ENCODE measurements around the gene DNAJC8. TPM values are rescaled to one million over a fixed set of nuclear protein-coding genes. Genes with fewer than 3 reads are reported as not detected.

Gene DNAJC8
- total RNA-seq, 3 donors from 2014 or later (not counting 1 experiment from before 2014, with no cell fraction given), result 85.3 to 85.9 (median 85.4) TPM

DNA sequence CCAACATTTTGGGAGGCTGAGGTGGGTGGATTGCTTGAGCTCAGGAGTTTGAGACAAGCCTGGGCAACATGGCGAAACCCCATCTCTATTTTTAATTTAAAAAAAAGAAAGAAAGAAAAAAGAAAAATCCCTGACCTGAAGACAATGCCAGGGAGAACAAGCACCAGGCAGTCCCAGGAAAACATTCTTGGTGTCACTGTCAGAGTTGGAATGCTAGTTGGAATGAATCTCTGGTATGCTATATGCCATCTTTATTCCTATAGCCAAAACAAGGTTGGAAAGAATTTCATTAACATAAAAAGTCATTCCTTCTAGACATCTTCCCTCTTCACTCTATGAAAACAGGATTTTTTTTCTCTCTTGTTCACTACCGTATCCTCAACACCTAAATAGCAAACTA, 2.8 kb downstream of the DNAJC8 start:
- Histone ChIP-seq H3K4me3 (ENCODE audit: low read length) (no peak overlapping the region), H3K4me1 (ENCODE audit: control insufficient read depth, insufficient read depth, low read length) (peaks cover 24% of the 10 kb centered on the region), H3K9me3 (ENCODE audit: control insufficient read depth, insufficient read depth, low read length) (no peaks in the 10 kb centered on the region), H3K27ac (ENCODE audit: low read length) (no peak overlapping the region), H3K27me3 (ENCODE audit: control insufficient read depth, insufficient read depth, low read length) (no peaks in the 10 kb centered on the region), H3K36me3 (ENCODE audit: control insufficient read depth, insufficient read depth, low read length) (peaks cover 41% of the 10 kb centered on the region)
- H3K4me1 Mint-ChIP-seq, result peaks cover 12 to 27% of the 10 kb centered on the region in 2 donors
- no peak for ATAC-seq
- H3K36me3 Mint-ChIP-seq, result no peaks in the 10 kb centered on the region
- H3K27me3 Mint-ChIP-seq (ENCODE audit: low read depth in 2 of 2), result no peaks in the 10 kb centered on the region
- intact Hi-C loops (cut with micrococcal nuclease), result no loop called here
- DNase-seq, result no peak
- H3K9me3 Mint-ChIP-seq, result no peaks in the 10 kb centered on the region
- no CpG with 5 or more reads among the region's 2 CpGs for WGBS (ENCODE audit: insufficient coverage)
- no peak overlapping the region for H3K4me3 Mint-ChIP-seq
- TF ChIP-seq, protein P1, sequence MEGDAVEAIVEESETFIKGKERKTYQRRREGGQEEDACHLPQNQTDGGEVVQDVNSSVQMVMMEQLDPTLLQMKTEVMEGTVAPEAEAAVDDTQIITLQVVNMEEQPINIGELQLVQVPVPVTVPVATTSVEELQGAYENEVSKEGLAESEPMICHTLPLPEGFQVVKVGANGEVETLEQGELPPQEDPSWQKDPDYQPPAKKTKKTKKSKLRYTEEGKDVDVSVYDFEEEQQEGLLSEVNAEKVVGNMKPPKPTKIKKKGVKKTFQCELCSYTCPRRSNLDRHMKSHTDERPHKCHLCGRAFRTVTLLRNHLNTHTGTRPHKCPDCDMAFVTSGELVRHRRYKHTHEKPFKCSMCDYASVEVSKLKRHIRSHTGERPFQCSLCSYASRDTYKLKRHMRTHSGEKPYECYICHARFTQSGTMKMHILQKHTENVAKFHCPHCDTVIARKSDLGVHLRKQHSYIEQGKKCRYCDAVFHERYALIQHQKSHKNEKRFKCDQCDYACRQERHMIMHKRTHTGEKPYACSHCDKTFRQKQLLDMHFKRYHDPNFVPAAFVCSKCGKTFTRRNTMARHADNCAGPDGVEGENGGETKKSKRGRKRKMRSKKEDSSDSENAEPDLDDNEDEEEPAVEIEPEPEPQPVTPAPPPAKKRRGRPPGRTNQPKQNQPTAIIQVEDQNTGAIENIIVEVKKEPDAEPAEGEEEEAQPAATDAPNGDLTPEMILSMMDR (IDR thresholded peaks at IDR 0.05), result no peak
- H3K27ac Mint-ChIP-seq, result peak overlapping the region; percentile 30 to 36

DNA sequence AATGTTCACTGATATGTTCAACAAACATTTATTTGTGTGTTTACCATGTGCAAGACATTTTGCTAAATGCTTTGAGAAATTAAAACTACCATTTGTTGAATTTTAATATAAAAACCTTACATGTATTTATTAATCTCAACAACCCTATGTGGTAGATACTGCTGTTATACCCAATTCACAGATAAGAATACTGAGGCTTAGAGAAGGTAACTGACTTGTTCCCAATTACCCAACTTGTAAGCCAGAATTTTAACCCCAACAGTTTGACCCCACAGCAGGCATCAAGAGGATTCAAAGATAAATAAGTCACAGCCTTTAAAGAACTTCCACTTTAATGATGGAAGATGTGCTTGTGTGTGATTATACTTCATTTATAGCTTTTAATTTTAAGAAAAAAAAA, 3.7 kb downstream of the DNAJC8 start:
- Mint-ChIP-seq H3K27me3 (ENCODE audit: low read depth in 2 of 2) (no peaks in the 10 kb centered on the region), H3K36me3 (no peaks in the 10 kb centered on the region), H3K4me3 (no peak overlapping the region), H3K27ac (no peak overlapping the region), H3K9me3 (no peaks in the 10 kb centered on the region), H3K4me1 (peaks cover 12 to 27% of the 10 kb centered on the region in 2 donors)
- Histone ChIP-seq H3K9me3 (ENCODE audit: control insufficient read depth, insufficient read depth, low read length) (no peaks in the 10 kb centered on the region), H3K27me3 (ENCODE audit: control insufficient read depth, insufficient read depth, low read length) (no peaks in the 10 kb centered on the region), H3K4me3 (ENCODE audit: low read length) (no peak overlapping the region), H3K36me3 (ENCODE audit: control insufficient read depth, insufficient read depth, low read length) (peaks cover 46% of the 10 kb centered on the region), H3K4me1 (ENCODE audit: control insufficient read depth, insufficient read depth, low read length) (peaks cover 24% of the 10 kb centered on the region), H3K27ac (ENCODE audit: low read length) (no peak overlapping the region)
- TF ChIP-seq, protein P1 (IDR thresholded peaks at IDR 0.05), result no peak
- ATAC-seq, result no peak
- DNase-seq, result no peak
- intact Hi-C loops (cut with micrococcal nuclease), result no loop called here

DNA sequence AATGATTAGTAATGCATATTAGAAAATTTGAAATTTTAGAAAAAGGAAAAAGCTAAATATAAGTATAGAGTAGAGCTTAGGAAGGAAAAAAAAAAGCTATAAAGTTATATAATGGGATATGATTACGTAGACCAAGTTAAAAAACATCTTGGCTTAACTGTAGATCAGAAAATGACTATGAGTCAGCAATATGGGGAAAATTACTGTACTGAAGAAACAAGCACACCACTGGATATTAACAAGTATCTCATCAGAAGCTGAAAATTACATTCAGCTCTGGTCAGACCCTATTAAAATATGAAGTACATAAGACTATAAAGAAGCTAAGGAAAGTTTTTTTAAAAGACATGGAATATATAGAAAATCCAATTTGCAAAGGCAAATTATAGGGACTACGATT, 19.5 kb downstream of the DNAJC8 start:
- WGBS (ENCODE audit: insufficient coverage), result 98% methylated on average over 2 of the region's 2 CpGs
- TF ChIP-seq, protein P1 (IDR thresholded peaks at IDR 0.05), result no peak
- Mint-ChIP-seq H3K36me3 (peaks cover 3% of the 10 kb centered on the region), H3K27ac (no peak overlapping the region), H3K4me1 (peaks cover 9 to 10% of the 10 kb centered on the region in 2 donors), H3K4me3 (no peak overlapping the region), H3K27me3 (ENCODE audit: low read depth in 2 of 2) (no peaks in the 10 kb centered on the region), H3K9me3 (no peaks in the 10 kb centered on the region)
- peaks cover 48% of the 10 kb centered on the region for H3K36me3 ChIP-seq (ENCODE audit: control insufficient read depth, insufficient read depth, low read length)
- intact Hi-C loops (cut with micrococcal nuclease), result no loop called here
- H3K4me1 ChIP-seq (ENCODE audit: control insufficient read depth, insufficient read depth, low read length), result no peaks in the 10 kb centered on the region
- no peak overlapping the region for H3K27ac ChIP-seq (ENCODE audit: low read length)
- no peaks in the 10 kb centered on the region for H3K9me3 ChIP-seq (ENCODE audit: control insufficient read depth, insufficient read depth, low read length)
- ATAC-seq (no peak), DNase-seq (no peak)
- no peak overlapping the region for H3K4me3 ChIP-seq (ENCODE audit: low read length)
- no peaks in the 10 kb centered on the region for H3K27me3 ChIP-seq (ENCODE audit: control insufficient read depth, insufficient read depth, low read length)

DNA sequence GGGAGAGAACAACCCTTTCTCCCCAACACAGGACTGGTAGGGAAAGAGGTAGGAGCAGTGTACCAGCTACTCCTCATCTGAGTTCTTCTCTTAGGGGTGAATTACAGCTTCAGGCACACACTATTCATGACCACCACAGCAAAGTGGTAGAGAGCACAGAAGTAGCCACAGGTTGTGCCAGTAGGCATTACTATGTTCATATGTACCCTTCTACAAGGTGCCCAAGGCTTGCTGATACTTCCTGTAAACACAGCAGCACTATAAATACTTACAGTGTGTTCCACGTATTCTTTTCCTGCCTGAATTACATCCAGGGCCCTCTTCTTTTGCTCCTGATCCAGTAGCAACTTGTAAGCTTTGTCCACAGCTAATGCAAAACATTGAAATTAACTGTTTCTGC, 23.1 kb downstream of the DNAJC8 start:
- Mint-ChIP-seq H3K9me3 (no peaks in the 10 kb centered on the region), H3K27me3 (ENCODE audit: low read depth in 2 of 2) (no peaks in the 10 kb centered on the region), H3K36me3 (peaks cover 8% of the 10 kb centered on the region), H3K27ac (peak overlapping the region in 1 of 2 donors; percentile 36), H3K4me3 (no peak overlapping the region), H3K4me1 (peaks cover 10 to 12% of the 10 kb centered on the region in 2 donors)
- DNase-seq, result no peak
- no peak for ATAC-seq
- Histone ChIP-seq H3K4me1 (ENCODE audit: control insufficient read depth, insufficient read depth, low read length) (no peaks in the 10 kb centered on the region), H3K27ac (ENCODE audit: low read length) (no peak overlapping the region), H3K9me3 (ENCODE audit: control insufficient read depth, insufficient read depth, low read length) (no peaks in the 10 kb centered on the region), H3K27me3 (ENCODE audit: control insufficient read depth, insufficient read depth, low read length) (no peaks in the 10 kb centered on the region), H3K4me3 (ENCODE audit: low read length) (no peak overlapping the region), H3K36me3 (ENCODE audit: control insufficient read depth, insufficient read depth, low read length) (peaks cover 62% of the 10 kb centered on the region)
- intact Hi-C loops (cut with micrococcal nuclease), result loop anchor here (1.0 to 5.0 kb wide), 3 partner anchors 118 to 351 kb away; no protein-coding TSS in a partner anchor
- 69% methylated on average over 1 of the region's 1 CpG for WGBS (ENCODE audit: insufficient coverage)
- TF ChIP-seq, protein P1 (IDR thresholded peaks at IDR 0.05), result no peak

All from natural killer cell (primary cell).